Small intestine (tissue), 7 donors: ENCODE data around the gene MRPS30. TPM values are rescaled to one million over a fixed set of nuclear protein-coding genes. Genes with fewer than 3 reads are reported as not detected.

Experiments used
- DNase-seq, 2 donors: peaks; one replicate each; pipeline versions ENCODE4 v3.0.0 to v3.0.0-alpha.2; 2013
- FAIRE-seq: peaks from 2 replicates; lab custom pipeline; 2012; peaks lifted over from hg19 to GRCh38; lab: Jason Lieb, UNC
- H3K27ac ChIP-seq, 3 donors: one replicate each; pipeline ENCODE4 v1.5.1; 2013; ENCODE audit warnings: low read length in 2 of 3, mild to moderate bottlenecking in 2 of 3, control low read depth in 1 of 3, inconsistent platforms in 1 of 3, low read depth in 1 of 3, moderate library complexity in 1 of 3
- H3K27me3 ChIP-seq, 3 donors: one replicate each; pipeline ENCODE4 v1.6.1; 2013; ENCODE audit warnings: low read length in 3 of 3, inconsistent platforms in 1 of 3; ENCODE audit not compliant: control insufficient read depth in 3 of 3, insufficient read depth in 3 of 3
- H3K36me3 ChIP-seq, 3 donors: one replicate each; pipeline ENCODE4 v1.6.1; 2013; ENCODE audit warnings: low read length in 3 of 3, inconsistent platforms in 1 of 3, low read depth in 1 of 3, mild to moderate bottlenecking in 1 of 3, moderate library complexity in 1 of 3; ENCODE audit not compliant: control insufficient read depth in 3 of 3, insufficient read depth in 2 of 3
- H3K4me1 ChIP-seq, 3 donors: one replicate each; pipeline ENCODE4 v1.6.1; 2013; ENCODE audit warnings: low read length in 2 of 3, inconsistent platforms in 1 of 3, low read depth in 1 of 3, mild to moderate bottlenecking in 1 of 3, moderate library complexity in 1 of 3; ENCODE audit not compliant: control insufficient read depth in 3 of 3, insufficient read depth in 2 of 3
- H3K4me3 ChIP-seq, 3 donors: one replicate each; pipeline ENCODE4 v1.5.1; 2013; ENCODE audit warnings: low read length in 3 of 3, control low read depth in 1 of 3, inconsistent platforms in 1 of 3, low read depth in 1 of 3, mild to moderate bottlenecking in 1 of 3, moderate library complexity in 1 of 3
- H3K9me3 ChIP-seq, 2 donors: one replicate each; pipeline ENCODE4 v1.6.1; 2013; ENCODE audit warnings: low read depth in 1 of 2, low read length in 1 of 2; ENCODE audit not compliant: control insufficient read depth in 2 of 2, insufficient read depth in 1 of 2
- WGBS, 3 donors: extraction: QIAGEN DNeasy Blood & Tissue Kit; methylation state at CpG; one replicate each; pipeline ENCODE4 v1.1.7; 2013; 5-methylcytosine and 5-hydroxymethylcytosine counted together
- polyA plus RNA-seq, 4 donors: library from polyadenylated mRNA; stranded (reverse) in 3 of 4; unstranded in 1 of 4; fragments of 200-250 nt in 3 of 4; fragments of 120-200 nt in 1 of 4; gene quantifications; one replicate each; pipeline versions ENCODE4 v1.2.1 to v1.2.3, GENCODE V29; 2013
- donor health status: healthy with polysubstance abuse.
- donor health status: control.
- donor health status: control.
- donor health status: Bipolar disorder and iron deficiency.
- donor health status: healthy.

The MRPS30 gene
- polyA plus RNA-seq, 4 donors, result 19.5 to 45.6 (median 28.1) TPM

- Histone ChIP-seq H3K27me3 (no peaks in the 10 kb centered on the region), H3K9me3 (no peaks in the 10 kb centered on the region), H3K36me3 (no peaks in the 10 kb centered on the region), H3K27ac (no peak overlapping the region), H3K4me3 (no peak overlapping the region), H3K4me1 (no peaks in the 10 kb centered on the region)
- WGBS, 3 donors, result 70 to 77% (median 71%) methylated on average over 4 of the region's 4 CpGs
- FAIRE-seq (no peak), DNase-seq (no peak)
Measured at GRCh38 chr5:44845777-44846176, 37.0 kb downstream of the MRPS30 start.

DNA sequence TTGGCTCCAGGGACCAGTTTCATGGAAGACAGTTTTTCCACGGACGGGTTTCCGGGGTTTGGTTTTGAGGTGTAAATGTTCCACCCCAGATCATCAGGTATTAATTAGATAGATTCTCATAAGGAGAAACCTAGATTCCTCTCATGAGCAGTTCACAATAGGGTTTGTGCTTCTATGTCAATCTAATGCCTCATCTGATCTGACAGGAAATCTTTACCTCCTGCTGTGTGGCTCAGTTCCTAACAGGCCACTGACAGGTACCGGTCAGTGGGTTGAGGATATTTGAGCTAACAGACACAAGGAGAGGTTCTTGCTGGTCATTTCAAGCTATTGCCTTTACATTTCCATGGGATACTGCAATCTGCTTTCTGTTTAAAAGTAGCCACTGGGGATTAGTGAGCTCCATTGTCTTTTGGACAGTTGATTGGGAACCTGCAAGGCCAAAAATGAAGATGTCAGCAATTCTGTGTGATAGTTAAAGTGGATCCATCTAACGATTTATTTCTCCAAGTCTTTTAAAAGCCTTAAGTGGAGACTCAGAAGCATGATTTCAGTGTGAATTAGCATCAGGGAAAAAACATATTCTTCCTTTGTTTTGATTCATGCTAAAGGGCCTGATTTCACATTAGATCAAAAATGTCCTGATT is 38.6 kb downstream of the MRPS30 start:
- H3K36me3 ChIP-seq, result no peaks in the 10 kb centered on the region
- H3K4me1 ChIP-seq, result no peaks in the 10 kb centered on the region
- no peak for FAIRE-seq
- H3K27me3 ChIP-seq, result no peaks in the 10 kb centered on the region
- WGBS, 3 donors, result 86 to 88% (median 88%) methylated on average over 5 of the region's 5 CpGs
- H3K4me3 ChIP-seq, result no peak overlapping the region
- H3K9me3 ChIP-seq, result no peaks in the 10 kb centered on the region
- H3K27ac ChIP-seq, result no peak overlapping the region
- DNase-seq, result no peak

GRCh38 chr5:44860267-44860666 is 51.5 kb downstream of the MRPS30 start:
- 85 to 93% (median 88%) methylated on average over 3 of the region's 3 CpGs for WGBS, 3 donors
- FAIRE-seq, result no peak
- H3K27ac ChIP-seq, result no peak overlapping the region

GRCh38 chr5:44862808-44863207 is 54.1 kb downstream of the MRPS30 start:
- 35 to 64% (median 52%) methylated on average over 1 of the region's 1 CpG for WGBS, 3 donors
- DNase-seq (no peak), FAIRE-seq (no peak)
- no peaks in the 10 kb centered on the region for H3K36me3 ChIP-seq
- no peak overlapping the region for H3K27ac ChIP-seq
- H3K27me3 ChIP-seq, result no peaks in the 10 kb centered on the region
- no peak overlapping the region for H3K4me3 ChIP-seq
- no peaks in the 10 kb centered on the region for H3K4me1 ChIP-seq
- H3K9me3 ChIP-seq, result no peaks in the 10 kb centered on the region

More at GRCh38 chr5:44860267-44860666, 51.5 kb downstream of the MRPS30 start:
- H3K4me3 ChIP-seq, result no peak overlapping the region
- H3K4me1 ChIP-seq, result no peaks in the 10 kb centered on the region
- H3K9me3 ChIP-seq, result no peaks in the 10 kb centered on the region
- H3K27me3 ChIP-seq, result no peaks in the 10 kb centered on the region
- no peaks in the 10 kb centered on the region for H3K36me3 ChIP-seq
- DNase-seq, result no peak
